Ishikawa (cell line): ENCODE measurements around the gene CLEC19A.

ENCODE experiments used
- CEBPB ChIP-seq: IDR thresholded peaks from 2 replicates; pipeline ENCODE4 v1.6.1; 2012
- CREB1 ChIP-seq: IDR thresholded peaks from 2 replicates; pipeline ENCODE4 v1.6.1; 2012; ENCODE audit warnings: low read depth
- EGR1 ChIP-seq: IDR thresholded peaks from 2 replicates; pipeline ENCODE4 v1.6.1; 2012
- EP300 ChIP-seq: IDR thresholded peaks from 2 replicates; pipeline ENCODE4 v1.6.1; 2012; ENCODE audit warnings: borderline replicate concordance
- FOXM1 ChIP-seq: IDR thresholded peaks from 2 replicates; pipeline ENCODE4 v1.6.1; 2012; ENCODE audit warnings: low read depth, borderline replicate concordance
- RAD21 ChIP-seq: IDR thresholded peaks from 2 replicates; pipeline ENCODE4 v1.6.1; 2012; ENCODE audit warnings: low read depth
- TAF1 ChIP-seq: IDR thresholded peaks from 2 replicates; pipeline ENCODE4 v1.6.1; 2012; ENCODE audit warnings: low read depth, mild to moderate bottlenecking
- TCF12 ChIP-seq: IDR thresholded peaks from 2 replicates; pipeline ENCODE4 v1.6.1; 2012; ENCODE audit warnings: low read depth
- YY1 ChIP-seq: IDR thresholded peaks from 2 replicates; pipeline ENCODE4 v1.6.1; 2012; ENCODE audit warnings: low read depth
- ZBTB7A ChIP-seq: IDR thresholded peaks from 2 replicates; pipeline ENCODE4 v1.6.1; 2012; ENCODE audit warnings: low read depth
- TF ChIP-seq, protein P1 (sequence below): IDR thresholded peaks from 2 replicates; pipeline ENCODE4 v1.6.1; 2012; ENCODE audit warnings: low read depth, mild to moderate bottlenecking
- TF ChIP-seq, protein P2 (sequence below): IDR thresholded peaks from 2 replicates; pipeline ENCODE4 v1.6.1; 2012
- TF ChIP-seq, protein P3 (sequence below): IDR thresholded peaks from 2 replicates; pipeline ENCODE4 v1.6.1; 2012

DNA sequence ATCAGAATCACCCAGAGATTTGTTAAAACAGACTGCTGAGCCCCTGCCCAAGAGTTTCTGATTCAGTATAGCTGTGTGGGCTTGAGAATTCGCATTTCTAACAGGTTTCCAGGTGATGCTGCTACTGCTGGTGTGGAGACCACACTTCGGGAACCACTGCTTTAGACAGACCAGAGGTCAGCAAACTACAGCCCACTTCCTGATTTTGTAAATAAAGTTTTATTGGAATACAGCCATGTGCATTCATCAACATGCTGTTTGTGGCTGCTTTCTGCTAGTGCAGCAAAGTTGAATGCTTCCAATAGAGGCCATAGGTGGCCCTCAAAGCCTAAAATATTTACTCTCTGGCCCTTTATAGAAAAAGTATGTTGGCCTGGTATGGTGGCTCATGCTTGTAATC, 32.6 kb upstream of the CLEC19A start:
- TF ChIP-seq ZBTB7A (no peak), EGR1 (no peak), FOXM1 (no peak), RAD21 (no peak), EP300 (no peak), CEBPB (no peak), TAF1 (no peak), CREB1 (no peak), TCF12 (no peak), YY1 (no peak)
- TF ChIP-seq, protein P1, sequence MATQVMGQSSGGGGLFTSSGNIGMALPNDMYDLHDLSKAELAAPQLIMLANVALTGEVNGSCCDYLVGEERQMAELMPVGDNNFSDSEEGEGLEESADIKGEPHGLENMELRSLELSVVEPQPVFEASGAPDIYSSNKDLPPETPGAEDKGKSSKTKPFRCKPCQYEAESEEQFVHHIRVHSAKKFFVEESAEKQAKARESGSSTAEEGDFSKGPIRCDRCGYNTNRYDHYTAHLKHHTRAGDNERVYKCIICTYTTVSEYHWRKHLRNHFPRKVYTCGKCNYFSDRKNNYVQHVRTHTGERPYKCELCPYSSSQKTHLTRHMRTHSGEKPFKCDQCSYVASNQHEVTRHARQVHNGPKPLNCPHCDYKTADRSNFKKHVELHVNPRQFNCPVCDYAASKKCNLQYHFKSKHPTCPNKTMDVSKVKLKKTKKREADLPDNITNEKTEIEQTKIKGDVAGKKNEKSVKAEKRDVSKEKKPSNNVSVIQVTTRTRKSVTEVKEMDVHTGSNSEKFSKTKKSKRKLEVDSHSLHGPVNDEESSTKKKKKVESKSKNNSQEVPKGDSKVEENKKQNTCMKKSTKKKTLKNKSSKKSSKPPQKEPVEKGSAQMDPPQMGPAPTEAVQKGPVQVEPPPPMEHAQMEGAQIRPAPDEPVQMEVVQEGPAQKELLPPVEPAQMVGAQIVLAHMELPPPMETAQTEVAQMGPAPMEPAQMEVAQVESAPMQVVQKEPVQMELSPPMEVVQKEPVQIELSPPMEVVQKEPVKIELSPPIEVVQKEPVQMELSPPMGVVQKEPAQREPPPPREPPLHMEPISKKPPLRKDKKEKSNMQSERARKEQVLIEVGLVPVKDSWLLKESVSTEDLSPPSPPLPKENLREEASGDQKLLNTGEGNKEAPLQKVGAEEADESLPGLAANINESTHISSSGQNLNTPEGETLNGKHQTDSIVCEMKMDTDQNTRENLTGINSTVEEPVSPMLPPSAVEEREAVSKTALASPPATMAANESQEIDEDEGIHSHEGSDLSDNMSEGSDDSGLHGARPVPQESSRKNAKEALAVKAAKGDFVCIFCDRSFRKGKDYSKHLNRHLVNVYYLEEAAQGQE: no peak
- TF ChIP-seq, protein P2, sequence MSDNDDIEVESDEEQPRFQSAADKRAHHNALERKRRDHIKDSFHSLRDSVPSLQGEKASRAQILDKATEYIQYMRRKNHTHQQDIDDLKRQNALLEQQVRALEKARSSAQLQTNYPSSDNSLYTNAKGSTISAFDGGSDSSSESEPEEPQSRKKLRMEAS: no peak
- TF ChIP-seq, protein P3, sequence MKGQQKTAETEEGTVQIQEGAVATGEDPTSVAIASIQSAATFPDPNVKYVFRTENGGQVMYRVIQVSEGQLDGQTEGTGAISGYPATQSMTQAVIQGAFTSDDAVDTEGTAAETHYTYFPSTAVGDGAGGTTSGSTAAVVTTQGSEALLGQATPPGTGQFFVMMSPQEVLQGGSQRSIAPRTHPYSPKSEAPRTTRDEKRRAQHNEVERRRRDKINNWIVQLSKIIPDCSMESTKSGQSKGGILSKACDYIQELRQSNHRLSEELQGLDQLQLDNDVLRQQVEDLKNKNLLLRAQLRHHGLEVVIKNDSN: no peak
